Fibroblast of skin of left quadriceps (primary cell): ENCODE results near the gene USP10.

Experiments used
- DNase-seq, 2 experiments: peaks; one replicate each; pipeline ENCODE4 v3.0.0-alpha.2; 2013; ENCODE audit warnings: low read depth in 2 of 2

Gene USP10

GRCh38 chr16:84768808-84769197 is 69.0 kb downstream of the USP10 start:
- DNase-seq = no peak

- no peak for DNase-seq
These were observed 69.6 kb downstream of the USP10 start for GRCh38 chr16:84769416-84769815.

- no peak for DNase-seq
These were observed 73.5 kb downstream of the USP10 start for GRCh38 chr16:84773312-84773711.

- DNase-seq = peak; percentile 45 to 46
These were observed 75.0 kb downstream of the USP10 start for GRCh38 chr16:84774810-84775209.

- no peak for DNase-seq
These were observed 75.5 kb downstream of the USP10 start for GRCh38 chr16:84775262-84775810.

- no peak for DNase-seq
These were observed 77.6 kb downstream of the USP10 start for GRCh38 chr16:84777435-84777834.

- no peak for DNase-seq
These were observed 78.9 kb downstream of the USP10 start for GRCh38 chr16:84778720-84779119.

- no peak for DNase-seq
These were observed 80.3 kb downstream of the USP10 start for GRCh38 chr16:84780063-84780462.

- DNase-seq = no peak
These were observed 81.0 kb downstream of the USP10 start for GRCh38 chr16:84780544-84781376.

- DNase-seq = no peak
These were observed 83.0 kb downstream of the USP10 start for GRCh38 chr16:84782846-84783245.

- peak; percentile 77 for DNase-seq
These were observed 86.2 kb downstream of the USP10 start for GRCh38 chr16:84785843-84786581.

GRCh38 chr16:84786605-84787262 is 86.9 kb downstream of the USP10 start:
- no peak for DNase-seq

- no peak for DNase-seq
These were observed 87.4 kb downstream of the USP10 start for GRCh38 chr16:84787263-84787622.

GRCh38 chr16:84788920-84789391 is 89.2 kb downstream of the USP10 start:
- peak; percentile 79 for DNase-seq

GRCh38 chr16:84789431-84789830 is 89.6 kb downstream of the USP10 start:
- DNase-seq = no peak

- no peak for DNase-seq
These were observed 90.5 kb downstream of the USP10 start for GRCh38 chr16:84790301-84790700.

GRCh38 chr16:84791088-84791487 is 91.3 kb downstream of the USP10 start:
- DNase-seq = no peak

GRCh38 chr16:84791501-84791900 is 91.7 kb downstream of the USP10 start:
- no peak for DNase-seq

- DNase-seq = no peak
These were observed 94.4 kb downstream of the USP10 start for GRCh38 chr16:84794186-84794585.

- DNase-seq = no peak
These were observed 94.8 kb downstream of the USP10 start for GRCh38 chr16:84794626-84795025.

- DNase-seq = peak; percentile 66 to 73
These were observed 95.7 kb downstream of the USP10 start for GRCh38 chr16:84795329-84796053.
